ENCODE data around the gene METTL16.

GRCh38 chr17:2372681-2373080, 139.0 kb downstream of the METTL16 start:
- TF ChIP-seq GLIS3 (CRISPR knock-in tag; IDR thresholded peaks at IDR 0.05) (no peak), SNAI2 (CRISPR knock-in tag; IDR thresholded peaks at IDR 0.05) (no peak), BACH2 (CRISPR knock-in tag; IDR thresholded peaks at IDR 0.05; ENCODE audit: borderline replicate concordance) (no peak), CSDC2 (CRISPR knock-in tag; IDR thresholded peaks at IDR 0.05) (no peak), CSRNP3 (CRISPR knock-in tag; IDR thresholded peaks at IDR 0.05) (no peak)
- TF ChIP-seq, protein P1, sequence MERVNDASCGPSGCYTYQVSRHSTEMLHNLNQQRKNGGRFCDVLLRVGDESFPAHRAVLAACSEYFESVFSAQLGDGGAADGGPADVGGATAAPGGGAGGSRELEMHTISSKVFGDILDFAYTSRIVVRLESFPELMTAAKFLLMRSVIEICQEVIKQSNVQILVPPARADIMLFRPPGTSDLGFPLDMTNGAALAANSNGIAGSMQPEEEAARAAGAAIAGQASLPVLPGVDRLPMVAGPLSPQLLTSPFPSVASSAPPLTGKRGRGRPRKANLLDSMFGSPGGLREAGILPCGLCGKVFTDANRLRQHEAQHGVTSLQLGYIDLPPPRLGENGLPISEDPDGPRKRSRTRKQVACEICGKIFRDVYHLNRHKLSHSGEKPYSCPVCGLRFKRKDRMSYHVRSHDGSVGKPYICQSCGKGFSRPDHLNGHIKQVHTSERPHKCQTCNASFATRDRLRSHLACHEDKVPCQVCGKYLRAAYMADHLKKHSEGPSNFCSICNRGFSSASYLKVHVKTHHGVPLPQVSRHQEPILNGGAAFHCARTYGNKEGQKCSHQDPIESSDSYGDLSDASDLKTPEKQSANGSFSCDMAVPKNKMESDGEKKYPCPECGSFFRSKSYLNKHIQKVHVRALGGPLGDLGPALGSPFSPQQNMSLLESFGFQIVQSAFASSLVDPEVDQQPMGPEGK (CRISPR knock-in tag; IDR thresholded peaks at IDR 0.05; ENCODE audit: borderline replicate concordance) = no peak
